ENCODE measurements around the gene C4B. TPM values are rescaled to one million over a fixed set of nuclear protein-coding genes. Genes with fewer than 3 reads are reported as not detected.
"Not testable (repeated sequence)": the region's sequence is repeated elsewhere in the genome, so short reads cannot be mapped to it uniquely, and the experiment has no call there.

Gene C4B
- polyA plus RNA-seq, 2 donors, result 5.3 to 15.0 TPM

GRCh38 chr6:32041385-32041784 is 26.8 kb downstream of the C4B start:
- not testable (repeated sequence) for H3K9me3 ChIP-seq (ENCODE audit: control insufficient read depth in 2 of 2, insufficient read depth in 1 of 2, low read depth in 1 of 2, low read length in 1 of 2); H3K4me3 ChIP-seq (ENCODE audit: low read depth in 1 of 2, low read length in 2 of 2); H3K4me1 ChIP-seq (ENCODE audit: control insufficient read depth in 2 of 2, insufficient read depth in 2 of 2, low read length in 1 of 2); H3K27ac ChIP-seq (ENCODE audit: low read depth in 2 of 2, low read length in 1 of 2); H3K27me3 ChIP-seq (ENCODE audit: control insufficient read depth in 1 of 2, insufficient read depth in 2 of 2, low read length in 2 of 2); H3K36me3 ChIP-seq (ENCODE audit: control insufficient read depth in 2 of 2, insufficient read depth in 2 of 2, low read length in 1 of 2)
- WGBS, 2 donors, result 66 to 82% methylated on average over 6 of the region's 10 CpGs

GRCh38 chr6:32042276-32042675 is 27.7 kb downstream of the C4B start:
- H3K27me3 ChIP-seq (ENCODE audit: control insufficient read depth in 1 of 2, insufficient read depth in 2 of 2, low read length in 2 of 2); H3K36me3 ChIP-seq (ENCODE audit: control insufficient read depth in 2 of 2, insufficient read depth in 2 of 2, low read length in 1 of 2); H3K9me3 ChIP-seq (ENCODE audit: control insufficient read depth in 2 of 2, insufficient read depth in 1 of 2, low read depth in 1 of 2, low read length in 1 of 2); H3K4me3 ChIP-seq (ENCODE audit: low read depth in 1 of 2, low read length in 2 of 2); H3K27ac ChIP-seq (ENCODE audit: low read depth in 2 of 2, low read length in 1 of 2): not testable (repeated sequence)
- 95 to 96% methylated on average over 13 to 14 of the region's 15 CpGs for WGBS, 2 donors
- peaks cover 4 to 11% of the 10 kb centered on the region in 2 donors for H3K4me1 ChIP-seq (ENCODE audit: control insufficient read depth in 2 of 2, insufficient read depth in 2 of 2, low read length in 1 of 2)

GRCh38 chr6:32043589-32044380 is 29.2 kb downstream of the C4B start:
- not testable (repeated sequence) for H3K27ac ChIP-seq (ENCODE audit: low read depth in 2 of 2, low read length in 1 of 2); H3K36me3 ChIP-seq (ENCODE audit: control insufficient read depth in 2 of 2, insufficient read depth in 2 of 2, low read length in 1 of 2); H3K9me3 ChIP-seq (ENCODE audit: control insufficient read depth in 2 of 2, insufficient read depth in 1 of 2, low read depth in 1 of 2, low read length in 1 of 2); H3K4me3 ChIP-seq (ENCODE audit: low read depth in 1 of 2, low read length in 2 of 2); H3K27me3 ChIP-seq (ENCODE audit: control insufficient read depth in 1 of 2, insufficient read depth in 2 of 2, low read length in 2 of 2)
- 87 to 91% methylated on average over 13 to 19 of the region's 31 CpGs for WGBS, 2 donors
- H3K4me1 ChIP-seq (ENCODE audit: control insufficient read depth in 2 of 2, insufficient read depth in 2 of 2, low read length in 1 of 2), result peaks cover 4 to 23% of the 10 kb centered on the region in 2 donors

DNA sequence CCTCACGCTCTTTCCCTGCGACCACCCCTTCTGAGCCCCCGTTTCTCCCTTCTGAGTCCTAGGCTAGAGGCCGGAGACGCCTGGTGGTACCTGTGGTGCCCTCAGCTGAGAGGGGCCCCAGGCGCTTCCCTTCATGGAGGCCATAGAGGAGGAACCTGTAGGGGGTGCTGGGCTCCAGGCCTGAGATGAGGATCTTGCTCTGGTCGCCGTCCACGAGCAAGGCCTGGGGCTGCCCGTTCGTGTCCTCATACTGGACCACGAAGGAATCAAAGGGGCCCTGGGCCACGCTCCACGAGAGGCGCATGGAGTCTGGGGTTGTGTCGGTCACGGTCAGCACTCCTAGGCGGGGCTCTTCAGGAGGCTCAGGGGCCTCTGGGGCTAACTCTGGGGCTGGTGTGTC is 30.3 kb downstream of the C4B start:
- H3K27ac ChIP-seq (ENCODE audit: low read depth in 2 of 2, low read length in 1 of 2); H3K9me3 ChIP-seq (ENCODE audit: control insufficient read depth in 2 of 2, insufficient read depth in 1 of 2, low read depth in 1 of 2, low read length in 1 of 2); H3K27me3 ChIP-seq (ENCODE audit: control insufficient read depth in 1 of 2, insufficient read depth in 2 of 2, low read length in 2 of 2); H3K36me3 ChIP-seq (ENCODE audit: control insufficient read depth in 2 of 2, insufficient read depth in 2 of 2, low read length in 1 of 2); H3K4me3 ChIP-seq (ENCODE audit: low read depth in 1 of 2, low read length in 2 of 2): not testable (repeated sequence)
- 84 to 91% methylated on average over 8 to 12 of the region's 18 CpGs for WGBS, 2 donors
- peaks cover 4 to 23% of the 10 kb centered on the region in 2 donors for H3K4me1 ChIP-seq (ENCODE audit: control insufficient read depth in 2 of 2, insufficient read depth in 2 of 2, low read length in 1 of 2)

DNA sequence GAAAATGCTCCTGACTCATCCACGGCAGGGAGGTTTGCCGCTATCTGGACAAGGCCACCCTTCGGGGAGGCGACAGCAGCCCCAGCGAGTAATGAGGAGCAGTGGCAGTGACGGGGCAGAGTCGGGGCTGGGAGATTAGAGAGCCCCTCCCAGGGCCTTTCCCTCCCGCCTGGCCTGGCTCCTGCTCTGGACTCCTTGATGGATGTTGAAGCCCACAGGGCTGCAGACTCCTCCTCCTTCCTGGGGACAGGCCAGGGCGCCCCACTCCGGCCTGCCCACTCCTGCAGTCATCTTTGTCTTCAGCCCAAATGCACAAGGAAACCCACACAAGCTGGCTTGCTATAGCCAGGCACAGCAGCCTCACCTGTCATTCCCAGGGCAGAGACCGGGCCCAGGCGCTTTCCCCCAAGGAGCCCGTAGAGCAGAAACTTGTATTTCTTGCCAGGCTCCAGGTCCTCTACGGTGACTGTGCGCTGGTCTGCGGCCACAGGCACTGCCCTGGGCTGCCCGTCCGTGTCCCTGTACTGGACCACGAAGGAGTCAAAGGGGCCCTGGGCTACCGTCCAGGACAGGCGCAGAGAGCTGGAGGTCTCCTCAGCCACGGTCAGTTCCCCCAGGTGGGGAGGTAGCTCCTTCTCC is 31.3 kb downstream of the C4B start:
- H3K36me3 ChIP-seq (ENCODE audit: control insufficient read depth in 2 of 2, insufficient read depth in 2 of 2, low read length in 1 of 2), result no peaks in the 10 kb centered on the region
- 61 to 63% methylated on average over 20 to 22 of the region's 22 CpGs for WGBS, 2 donors
- H3K4me1 ChIP-seq (ENCODE audit: control insufficient read depth in 2 of 2, insufficient read depth in 2 of 2, low read length in 1 of 2), result peaks cover 4 to 23% of the 10 kb centered on the region in 2 donors
- H3K9me3 ChIP-seq (ENCODE audit: control insufficient read depth in 2 of 2, insufficient read depth in 1 of 2, low read depth in 1 of 2, low read length in 1 of 2), result no peaks in the 10 kb centered on the region
- no peaks in the 10 kb centered on the region for H3K27me3 ChIP-seq (ENCODE audit: control insufficient read depth in 1 of 2, insufficient read depth in 2 of 2, low read length in 2 of 2)
- H3K27ac ChIP-seq (ENCODE audit: low read depth in 2 of 2, low read length in 1 of 2), result peak overlapping the region; percentile 11 to 34
- H3K4me3 ChIP-seq (ENCODE audit: low read depth in 1 of 2, low read length in 2 of 2), result no peak overlapping the region

DNA sequence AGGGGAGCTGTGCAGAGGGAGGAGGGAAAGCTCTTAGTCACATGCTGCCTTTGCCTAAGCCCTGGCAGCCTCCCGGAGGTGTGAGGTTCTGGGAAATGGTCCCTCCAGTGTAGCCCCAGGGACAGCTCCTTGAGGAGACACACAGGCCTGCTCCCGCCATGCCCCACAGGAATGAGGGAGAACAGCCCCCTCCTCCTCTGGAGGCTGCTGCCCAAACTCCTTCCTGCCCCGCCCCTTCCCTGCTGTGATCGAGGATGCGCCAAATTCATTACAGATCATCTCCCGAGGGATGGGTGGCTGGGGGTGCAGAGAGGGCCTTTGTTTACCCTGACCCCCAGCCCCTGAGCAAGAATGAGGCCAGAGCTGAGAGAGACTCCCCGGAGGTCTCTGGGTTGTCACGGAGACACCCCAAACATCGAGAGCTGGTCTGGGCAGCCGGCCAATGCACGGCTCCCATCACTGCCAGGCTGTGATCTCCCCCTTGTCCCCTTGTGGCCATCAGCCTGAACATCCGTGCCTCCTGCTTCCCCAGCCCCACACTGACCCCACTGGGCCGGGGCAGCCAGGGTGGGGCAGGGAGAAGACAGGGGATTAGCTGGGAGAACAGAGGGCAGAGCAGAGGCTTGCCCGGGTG is 32.0 kb downstream of the C4B start:
- H3K9me3 ChIP-seq (ENCODE audit: control insufficient read depth in 2 of 2, insufficient read depth in 1 of 2, low read depth in 1 of 2, low read length in 1 of 2), result no peaks in the 10 kb centered on the region
- H3K4me1 ChIP-seq (ENCODE audit: control insufficient read depth in 2 of 2, insufficient read depth in 2 of 2, low read length in 1 of 2), result peaks cover 4 to 23% of the 10 kb centered on the region in 2 donors
- WGBS, 2 donors, result 27% methylated on average over 14 of the region's 14 CpGs
- no peaks in the 10 kb centered on the region for H3K27me3 ChIP-seq (ENCODE audit: control insufficient read depth in 1 of 2, insufficient read depth in 2 of 2, low read length in 2 of 2)
- peak overlapping the region; percentile 11 to 35 for H3K27ac ChIP-seq (ENCODE audit: low read depth in 2 of 2, low read length in 1 of 2)
- no peaks in the 10 kb centered on the region for H3K36me3 ChIP-seq (ENCODE audit: control insufficient read depth in 2 of 2, insufficient read depth in 2 of 2, low read length in 1 of 2)
- no peak overlapping the region for H3K4me3 ChIP-seq (ENCODE audit: low read depth in 1 of 2, low read length in 2 of 2)

DNA sequence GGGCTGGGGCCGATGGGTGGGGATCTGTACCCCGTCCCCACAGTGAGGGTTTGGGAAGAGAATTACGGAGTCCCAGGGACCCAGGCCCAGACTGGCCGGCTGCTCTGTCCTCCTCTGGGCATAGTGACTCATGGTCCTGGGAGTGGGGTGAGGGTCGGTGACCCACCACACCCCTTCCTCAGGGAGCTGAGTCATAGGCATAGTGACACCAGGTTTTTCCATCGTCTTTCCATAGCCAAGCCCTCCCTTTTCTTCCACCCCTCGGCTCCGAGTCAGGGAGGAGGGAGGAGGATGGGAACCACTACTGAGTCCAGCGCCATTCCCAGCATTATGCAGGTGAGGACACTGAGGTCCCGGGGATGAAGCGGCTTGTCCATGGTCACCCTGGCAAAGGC is 32.5 kb downstream of the C4B start:
- no peaks in the 10 kb centered on the region for H3K9me3 ChIP-seq (ENCODE audit: control insufficient read depth in 2 of 2, insufficient read depth in 1 of 2, low read depth in 1 of 2, low read length in 1 of 2)
- H3K36me3 ChIP-seq (ENCODE audit: control insufficient read depth in 2 of 2, insufficient read depth in 2 of 2, low read length in 1 of 2), result no peaks in the 10 kb centered on the region
- WGBS, 2 donors, result 38 to 46% methylated on average over 11 of the region's 11 CpGs
- H3K4me3 ChIP-seq (ENCODE audit: low read depth in 1 of 2, low read length in 2 of 2), result no peak overlapping the region
- H3K27me3 ChIP-seq (ENCODE audit: control insufficient read depth in 1 of 2, insufficient read depth in 2 of 2, low read length in 2 of 2), result no peaks in the 10 kb centered on the region
- peak overlapping the region; percentile 22 to 76 for H3K27ac ChIP-seq (ENCODE audit: low read depth in 2 of 2, low read length in 1 of 2)
- peaks cover 4 to 23% of the 10 kb centered on the region in 2 donors for H3K4me1 ChIP-seq (ENCODE audit: control insufficient read depth in 2 of 2, insufficient read depth in 2 of 2, low read length in 1 of 2)

- Histone ChIP-seq H3K4me1 (ENCODE audit: control insufficient read depth in 2 of 2, insufficient read depth in 2 of 2, low read length in 1 of 2) (peaks cover 4 to 23% of the 10 kb centered on the region in 2 donors), H3K9me3 (ENCODE audit: control insufficient read depth in 2 of 2, insufficient read depth in 1 of 2, low read depth in 1 of 2, low read length in 1 of 2) (no peaks in the 10 kb centered on the region), H3K36me3 (ENCODE audit: control insufficient read depth in 2 of 2, insufficient read depth in 2 of 2, low read length in 1 of 2) (no peaks in the 10 kb centered on the region), H3K4me3 (ENCODE audit: low read depth in 1 of 2, low read length in 2 of 2) (no peak overlapping the region), H3K27me3 (ENCODE audit: control insufficient read depth in 1 of 2, insufficient read depth in 2 of 2, low read length in 2 of 2) (no peaks in the 10 kb centered on the region), H3K27ac (ENCODE audit: low read depth in 2 of 2, low read length in 1 of 2) (peak overlapping the region; percentile 22 to 76)
- 68 to 78% methylated on average over 6 of the region's 6 CpGs for WGBS, 2 donors
Measured at GRCh38 chr6:32047539-32047854, 32.9 kb downstream of the C4B start.

- WGBS, 2 donors, result 50 to 52% methylated on average over 34 to 42 of the region's 42 CpGs
- H3K9me3 ChIP-seq (ENCODE audit: control insufficient read depth in 2 of 2, insufficient read depth in 1 of 2, low read depth in 1 of 2, low read length in 1 of 2), result no peaks in the 10 kb centered on the region
- H3K36me3 ChIP-seq (ENCODE audit: control insufficient read depth in 2 of 2, insufficient read depth in 2 of 2, low read length in 1 of 2), result no peaks in the 10 kb centered on the region
- H3K27me3 ChIP-seq (ENCODE audit: control insufficient read depth in 1 of 2, insufficient read depth in 2 of 2, low read length in 2 of 2), result no peaks in the 10 kb centered on the region
- H3K4me3 ChIP-seq (ENCODE audit: low read depth in 1 of 2, low read length in 2 of 2), result no peak overlapping the region
- H3K4me1 ChIP-seq (ENCODE audit: control insufficient read depth in 2 of 2, insufficient read depth in 2 of 2, low read length in 1 of 2), result peaks cover 4 to 23% of the 10 kb centered on the region in 2 donors
- peak overlapping the region; percentile 6 to 33 for H3K27ac ChIP-seq (ENCODE audit: low read depth in 2 of 2, low read length in 1 of 2)
Measured at GRCh38 chr6:32047855-32048766, 33.5 kb downstream of the C4B start.
